ENCODE results near the gene CNTN2. TPM values are rescaled to one million over a fixed set of nuclear protein-coding genes. Genes with fewer than 3 reads are reported as not detected.

CNTN2 gene
- total RNA-seq, 4 donors from 2014 or later, result 2.7 to 18.3 (median 6.0) TPM

GRCh38 chr1:205061665-205062069, 18.7 kb downstream of the CNTN2 start:
- H3K4me3 ChIP-seq (ENCODE audit: low read depth, poor library complexity, severe bottlenecking), result no peak overlapping the region
- intact Hi-C loops (cut with DNase I; ENCODE audit: low total_unique reads), result loop anchor here (5.0 kb wide), 1 partner anchor 74 kb away; no protein-coding TSS in a partner anchor
- 15 to 35% methylated on average over 10 to 13 of the region's 13 CpGs for WGBS, 2 donors
- peak in 1 of 2 donors; percentile 58 for DNase-seq (ENCODE audit: low spot score in 2 of 2)
- TF ChIP-seq CTCF (IDR thresholded peaks at IDR 0.05) (peak in 1 of 3 donors; percentile 45), POLR2A (IDR thresholded peaks at IDR 0.05) (no peak)

DNA sequence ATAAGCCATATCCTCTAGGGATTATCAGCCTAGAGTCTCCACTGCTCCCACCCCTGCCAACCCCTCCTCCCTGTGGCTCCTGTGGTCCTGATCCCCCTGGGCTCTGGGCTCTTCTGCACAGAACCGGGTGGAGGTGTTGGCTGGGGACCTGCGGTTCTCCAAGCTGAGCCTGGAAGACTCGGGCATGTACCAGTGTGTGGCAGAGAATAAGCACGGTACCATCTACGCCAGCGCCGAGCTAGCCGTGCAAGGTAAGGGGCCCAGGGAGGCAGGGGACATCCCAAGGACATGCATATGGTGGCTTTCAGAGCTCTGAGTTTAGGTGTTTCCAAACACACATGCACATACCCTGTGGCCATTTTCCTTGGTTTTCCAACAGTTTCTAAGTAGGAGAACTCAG, 19.3 kb downstream of the CNTN2 start:
- 89 to 91% methylated on average over 8 of the region's 8 CpGs for WGBS, 2 donors
- DNase-seq (ENCODE audit: low spot score in 2 of 2), result no peak
- no peak overlapping the region for H3K4me3 ChIP-seq (ENCODE audit: low read depth, poor library complexity, severe bottlenecking)
- TF ChIP-seq POLR2A (IDR thresholded peaks at IDR 0.05), result no peak
- no peak for TF ChIP-seq CTCF (IDR thresholded peaks at IDR 0.05)
- intact Hi-C loops (cut with DNase I; ENCODE audit: low total_unique reads), result loop anchor here (5.0 kb wide), 1 partner anchor 75 kb away; no protein-coding TSS in a partner anchor

DNA sequence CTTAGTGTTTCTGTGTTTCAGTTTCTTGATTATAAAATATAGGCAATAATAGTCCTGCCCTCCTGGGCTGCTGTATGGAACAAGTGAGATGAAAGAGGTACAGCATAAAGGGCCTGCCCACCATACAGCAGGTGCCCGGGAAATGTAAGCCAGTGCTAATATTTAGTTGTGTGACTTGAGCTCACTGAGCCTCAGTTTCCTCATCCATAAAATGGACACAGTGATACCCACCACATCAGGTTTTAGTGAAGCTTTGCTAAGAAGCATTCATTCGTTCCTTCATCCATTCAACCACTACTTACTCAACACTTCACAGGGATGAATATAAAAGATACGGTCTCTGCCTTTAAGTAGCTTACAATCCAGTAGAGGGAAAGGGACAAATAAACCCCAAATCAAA, 19.9 kb downstream of the CNTN2 start:
- WGBS, 2 donors, result 94 to 97% methylated on average over 3 of the region's 3 CpGs
- H3K4me3 ChIP-seq (ENCODE audit: low read depth, poor library complexity, severe bottlenecking), result no peak overlapping the region
- intact Hi-C loops (cut with DNase I; ENCODE audit: low total_unique reads), result loop anchor here (5.0 kb wide), 1 partner anchor 76 kb away; no protein-coding TSS in a partner anchor
- TF ChIP-seq POLR2A (IDR thresholded peaks at IDR 0.05) (no peak), CTCF (IDR thresholded peaks at IDR 0.05) (no peak)
- DNase-seq (ENCODE audit: low spot score in 2 of 2), result no peak

GRCh38 chr1:205064301-205064700, 21.3 kb downstream of the CNTN2 start:
- 73 to 87% methylated on average over 11 of the region's 11 CpGs for WGBS, 2 donors
- intact Hi-C loops (cut with DNase I; ENCODE audit: low total_unique reads), result loop anchor here (5.0 kb wide), 1 partner anchor 77 kb away; no protein-coding TSS in a partner anchor
- no peak for TF ChIP-seq CTCF (IDR thresholded peaks at IDR 0.05)
- TF ChIP-seq POLR2A (IDR thresholded peaks at IDR 0.05), result no peak

DNA sequence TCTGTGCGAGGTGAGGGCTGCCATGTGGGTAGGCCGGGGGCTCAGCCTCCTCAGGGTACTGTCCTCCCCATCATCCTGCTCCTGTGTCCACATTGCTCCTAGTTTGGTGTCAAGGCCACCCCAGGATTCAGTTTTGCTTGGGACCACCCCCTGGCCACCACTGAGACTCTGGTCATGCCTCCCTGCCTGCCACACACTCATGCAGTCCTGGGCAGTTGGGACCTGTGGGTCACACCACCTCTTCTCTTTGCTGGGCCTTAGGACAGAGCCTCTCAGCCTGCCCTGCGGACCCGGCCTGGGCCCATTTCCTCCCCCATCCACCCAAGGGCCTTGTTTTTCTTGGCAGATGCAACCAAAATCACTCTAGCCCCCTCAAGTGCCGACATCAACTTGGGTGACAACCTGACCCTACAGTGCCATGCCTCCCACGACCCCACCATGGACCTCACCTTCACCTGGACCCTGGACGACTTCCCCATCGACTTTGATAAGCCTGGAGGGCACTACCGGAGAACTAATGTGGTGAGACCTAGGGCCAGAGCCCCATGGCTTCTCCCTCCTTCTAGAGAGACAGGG, 21.8 kb downstream of the CNTN2 start:
- WGBS, 2 donors, result 88 to 93% methylated on average over 7 to 9 of the region's 9 CpGs
- TF ChIP-seq POLR2A (IDR thresholded peaks at IDR 0.05), result no peak
- TF ChIP-seq CTCF (IDR thresholded peaks at IDR 0.05), result no peak
- intact Hi-C loops (cut with DNase I; ENCODE audit: low total_unique reads), result loop anchor here (5.0 kb wide), 1 partner anchor 78 kb away; no protein-coding TSS in a partner anchor
- peak in 1 of 2 donors; percentile 67 for DNase-seq (ENCODE audit: low spot score in 2 of 2)
- H3K4me3 ChIP-seq (ENCODE audit: low read depth, poor library complexity, severe bottlenecking), result no peak overlapping the region

More at GRCh38 chr1:205064301-205064700, 21.3 kb downstream of the CNTN2 start:
- no peak overlapping the region for H3K4me3 ChIP-seq (ENCODE audit: low read depth, poor library complexity, severe bottlenecking)
- DNase-seq (ENCODE audit: low spot score in 2 of 2), result no peak
